Testis (tissue), 2 donors: ENCODE data around the gene LPAR5.

Experiments
- POLR2A ChIP-seq: fragments of 450-650 bp; IDR thresholded peaks from one replicate; pipeline ENCODE4 v1.6.1; 2017; ENCODE audit warnings: antibody characterized with exemption, mild to moderate bottlenecking, moderate library complexity
- TF ChIP-seq, protein P1 (sequence below), 3 experiments: fragments of 450-650 bp in 2 of 3; fragments of 200-600 bp in 1 of 3; sonication (generic) in 1 of 3; IDR thresholded peaks; one replicate each; pipeline ENCODE4 v1.5.1; 2016 to 2019; ENCODE audit warnings: antibody characterized with exemption in 3 of 3, mild to moderate bottlenecking in 2 of 3, moderate library complexity in 1 of 3

DNA sequence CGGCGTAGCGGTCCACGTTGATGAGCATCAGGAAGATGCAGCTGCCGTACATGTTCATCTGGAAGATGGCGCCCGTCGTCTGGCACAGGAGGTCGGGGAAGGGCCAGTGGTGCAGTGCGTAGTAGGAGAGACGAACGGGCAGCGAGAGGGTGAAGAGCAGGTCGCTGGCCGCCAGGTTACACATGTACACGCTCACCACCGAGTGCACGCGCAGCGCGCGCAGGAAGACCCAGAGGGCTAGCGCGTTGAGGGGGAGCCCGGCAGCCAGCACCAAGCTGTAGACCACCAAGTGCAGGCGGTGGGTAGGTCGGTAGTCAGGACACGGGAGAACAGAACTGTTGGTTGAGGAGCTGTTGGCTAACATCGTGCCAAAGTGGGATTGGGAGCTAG is 14.9 kb downstream of the LPAR5 start:
- TF ChIP-seq, protein P1, sequence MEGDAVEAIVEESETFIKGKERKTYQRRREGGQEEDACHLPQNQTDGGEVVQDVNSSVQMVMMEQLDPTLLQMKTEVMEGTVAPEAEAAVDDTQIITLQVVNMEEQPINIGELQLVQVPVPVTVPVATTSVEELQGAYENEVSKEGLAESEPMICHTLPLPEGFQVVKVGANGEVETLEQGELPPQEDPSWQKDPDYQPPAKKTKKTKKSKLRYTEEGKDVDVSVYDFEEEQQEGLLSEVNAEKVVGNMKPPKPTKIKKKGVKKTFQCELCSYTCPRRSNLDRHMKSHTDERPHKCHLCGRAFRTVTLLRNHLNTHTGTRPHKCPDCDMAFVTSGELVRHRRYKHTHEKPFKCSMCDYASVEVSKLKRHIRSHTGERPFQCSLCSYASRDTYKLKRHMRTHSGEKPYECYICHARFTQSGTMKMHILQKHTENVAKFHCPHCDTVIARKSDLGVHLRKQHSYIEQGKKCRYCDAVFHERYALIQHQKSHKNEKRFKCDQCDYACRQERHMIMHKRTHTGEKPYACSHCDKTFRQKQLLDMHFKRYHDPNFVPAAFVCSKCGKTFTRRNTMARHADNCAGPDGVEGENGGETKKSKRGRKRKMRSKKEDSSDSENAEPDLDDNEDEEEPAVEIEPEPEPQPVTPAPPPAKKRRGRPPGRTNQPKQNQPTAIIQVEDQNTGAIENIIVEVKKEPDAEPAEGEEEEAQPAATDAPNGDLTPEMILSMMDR (IDR thresholded peaks at IDR 0.05) = no peak
- TF ChIP-seq POLR2A = no peak
